ENCODE data around the gene ATOX1. TPM values are rescaled to one million over a fixed set of nuclear protein-coding genes. Genes with fewer than 3 reads are reported as not detected.

The ATOX1 gene
- total RNA-seq, 1 donor = 52.8 TPM

DNA sequence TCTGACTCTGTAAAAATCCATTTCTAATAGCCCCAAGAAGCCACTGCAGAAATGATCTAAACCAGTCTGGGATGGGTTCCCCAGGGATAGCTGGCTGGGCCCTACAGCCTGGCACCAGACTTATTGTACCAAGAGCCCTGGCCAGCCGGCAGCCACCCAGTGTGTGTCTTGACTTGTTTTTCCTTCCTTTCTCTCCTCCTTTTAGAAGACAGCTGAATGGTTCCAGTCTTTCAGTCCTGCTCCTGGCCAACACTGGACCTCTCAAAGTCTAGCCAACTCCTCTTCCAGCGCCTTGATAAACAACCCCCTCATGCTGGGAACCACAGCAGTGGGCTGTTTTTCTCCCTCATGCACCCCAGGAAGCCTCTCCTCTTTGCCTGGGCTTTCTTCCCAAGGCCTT lies 34.1 kb downstream of the ATOX1 start:
- TF ChIP-seq, protein P1, sequence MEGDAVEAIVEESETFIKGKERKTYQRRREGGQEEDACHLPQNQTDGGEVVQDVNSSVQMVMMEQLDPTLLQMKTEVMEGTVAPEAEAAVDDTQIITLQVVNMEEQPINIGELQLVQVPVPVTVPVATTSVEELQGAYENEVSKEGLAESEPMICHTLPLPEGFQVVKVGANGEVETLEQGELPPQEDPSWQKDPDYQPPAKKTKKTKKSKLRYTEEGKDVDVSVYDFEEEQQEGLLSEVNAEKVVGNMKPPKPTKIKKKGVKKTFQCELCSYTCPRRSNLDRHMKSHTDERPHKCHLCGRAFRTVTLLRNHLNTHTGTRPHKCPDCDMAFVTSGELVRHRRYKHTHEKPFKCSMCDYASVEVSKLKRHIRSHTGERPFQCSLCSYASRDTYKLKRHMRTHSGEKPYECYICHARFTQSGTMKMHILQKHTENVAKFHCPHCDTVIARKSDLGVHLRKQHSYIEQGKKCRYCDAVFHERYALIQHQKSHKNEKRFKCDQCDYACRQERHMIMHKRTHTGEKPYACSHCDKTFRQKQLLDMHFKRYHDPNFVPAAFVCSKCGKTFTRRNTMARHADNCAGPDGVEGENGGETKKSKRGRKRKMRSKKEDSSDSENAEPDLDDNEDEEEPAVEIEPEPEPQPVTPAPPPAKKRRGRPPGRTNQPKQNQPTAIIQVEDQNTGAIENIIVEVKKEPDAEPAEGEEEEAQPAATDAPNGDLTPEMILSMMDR (IDR thresholded peaks at IDR 0.05; ENCODE audit: extremely low read depth, low read depth, low read length) = no peak
- Histone ChIP-seq H3K4me2 (ENCODE audit: insufficient read depth, low read length) (no peak overlapping the region), H3K36me3 (ENCODE audit: insufficient read depth, low read length) (no peaks in the 10 kb centered on the region), H3K4me3 (ENCODE audit: insufficient read depth, low read length) (no peak overlapping the region), H3K27ac (ENCODE audit: low read depth, low read length) (no peak overlapping the region), H3K9me3 (ENCODE audit: low read depth, low read length) (no peaks in the 10 kb centered on the region), H3K79me2 (ENCODE audit: insufficient read depth, low read length) (no peaks in the 10 kb centered on the region), H3K27me3 (ENCODE audit: insufficient read depth, low read length) (no peaks in the 10 kb centered on the region), H2AFZ (ENCODE audit: low read length) (no peak overlapping the region), H3K4me1 (ENCODE audit: insufficient read depth, low read length) (peaks cover 9% of the 10 kb centered on the region), H4K20me1 (ENCODE audit: insufficient read depth, low read length) (no peaks in the 10 kb centered on the region)
- DNase-seq (ENCODE audit: insufficient read length, low spot score, missing footprints) = no peak

GRCh38 chr5:151722546-151722945 lies 35.9 kb downstream of the ATOX1 start:
- H3K4me1 ChIP-seq (ENCODE audit: insufficient read depth, low read length) = peaks cover 27% of the 10 kb centered on the region
- H2AFZ ChIP-seq (ENCODE audit: low read length) = no peak overlapping the region
- DNase-seq (ENCODE audit: insufficient read length, low spot score, missing footprints) = no peak

GRCh38 chr5:151721812-151722391 lies 36.5 kb downstream of the ATOX1 start:
- H3K4me1 ChIP-seq (ENCODE audit: insufficient read depth, low read length) = peaks cover 31% of the 10 kb centered on the region
- no peaks in the 10 kb centered on the region for H4K20me1 ChIP-seq (ENCODE audit: insufficient read depth, low read length)
- H3K4me2 ChIP-seq (ENCODE audit: insufficient read depth, low read length) = no peak overlapping the region

More at GRCh38 chr5:151722546-151722945, 35.9 kb downstream of the ATOX1 start:
- no peak overlapping the region for H3K4me2 ChIP-seq (ENCODE audit: insufficient read depth, low read length)
- H3K36me3 ChIP-seq (ENCODE audit: insufficient read depth, low read length) = no peaks in the 10 kb centered on the region
- H3K9me3 ChIP-seq (ENCODE audit: low read depth, low read length) = no peaks in the 10 kb centered on the region
- TF ChIP-seq, protein P1 (IDR thresholded peaks at IDR 0.05; ENCODE audit: extremely low read depth, low read depth, low read length) = no peak
- H3K4me3 ChIP-seq (ENCODE audit: insufficient read depth, low read length) = no peak overlapping the region
- H3K79me2 ChIP-seq (ENCODE audit: insufficient read depth, low read length) = peaks cover 2% of the 10 kb centered on the region
- H4K20me1 ChIP-seq (ENCODE audit: insufficient read depth, low read length) = no peaks in the 10 kb centered on the region
- no peak overlapping the region for H3K27ac ChIP-seq (ENCODE audit: low read depth, low read length)
- H3K27me3 ChIP-seq (ENCODE audit: insufficient read depth, low read length) = no peaks in the 10 kb centered on the region

GRCh38 chr5:151721087-151721646 lies 37.3 kb downstream of the ATOX1 start:
- H3K27me3 ChIP-seq (ENCODE audit: insufficient read depth, low read length) = no peaks in the 10 kb centered on the region
- no peak for DNase-seq (ENCODE audit: insufficient read length, low spot score, missing footprints)
- no peak overlapping the region for H2AFZ ChIP-seq (ENCODE audit: low read length)
- H3K9me3 ChIP-seq (ENCODE audit: low read depth, low read length) = no peaks in the 10 kb centered on the region
- H3K4me1 ChIP-seq (ENCODE audit: insufficient read depth, low read length) = peaks cover 31% of the 10 kb centered on the region
- no peak overlapping the region for H3K4me3 ChIP-seq (ENCODE audit: insufficient read depth, low read length)
- TF ChIP-seq, protein P1 (IDR thresholded peaks at IDR 0.05; ENCODE audit: extremely low read depth, low read depth, low read length) = no peak
- peak overlapping the region; percentile 1 for H3K27ac ChIP-seq (ENCODE audit: low read depth, low read length)
- H4K20me1 ChIP-seq (ENCODE audit: insufficient read depth, low read length) = no peaks in the 10 kb centered on the region
- H3K4me2 ChIP-seq (ENCODE audit: insufficient read depth, low read length) = no peak overlapping the region
- peaks cover 4% of the 10 kb centered on the region for H3K79me2 ChIP-seq (ENCODE audit: insufficient read depth, low read length)
- no peaks in the 10 kb centered on the region for H3K36me3 ChIP-seq (ENCODE audit: insufficient read depth, low read length)

More at GRCh38 chr5:151721812-151722391, 36.5 kb downstream of the ATOX1 start:
- TF ChIP-seq, protein P1 (IDR thresholded peaks at IDR 0.05; ENCODE audit: extremely low read depth, low read depth, low read length) = no peak
- Histone ChIP-seq H3K27me3 (ENCODE audit: insufficient read depth, low read length) (no peaks in the 10 kb centered on the region), H3K9me3 (ENCODE audit: low read depth, low read length) (no peaks in the 10 kb centered on the region), H3K36me3 (ENCODE audit: insufficient read depth, low read length) (no peaks in the 10 kb centered on the region), H3K27ac (ENCODE audit: low read depth, low read length) (peak overlapping the region; percentile 1), H3K79me2 (ENCODE audit: insufficient read depth, low read length) (peaks cover 4% of the 10 kb centered on the region), H3K4me3 (ENCODE audit: insufficient read depth, low read length) (no peak overlapping the region), H2AFZ (ENCODE audit: low read length) (no peak overlapping the region)
- DNase-seq (ENCODE audit: insufficient read length, low spot score, missing footprints) = no peak

Data from osteoblast (primary cell).